ENCODE measurements around the gene DSCAM.
"Not testable (repeated sequence)": the region's sequence is repeated elsewhere in the genome, so short reads cannot be mapped to it uniquely, and the experiment has no call there.

The DSCAM gene

DNA sequence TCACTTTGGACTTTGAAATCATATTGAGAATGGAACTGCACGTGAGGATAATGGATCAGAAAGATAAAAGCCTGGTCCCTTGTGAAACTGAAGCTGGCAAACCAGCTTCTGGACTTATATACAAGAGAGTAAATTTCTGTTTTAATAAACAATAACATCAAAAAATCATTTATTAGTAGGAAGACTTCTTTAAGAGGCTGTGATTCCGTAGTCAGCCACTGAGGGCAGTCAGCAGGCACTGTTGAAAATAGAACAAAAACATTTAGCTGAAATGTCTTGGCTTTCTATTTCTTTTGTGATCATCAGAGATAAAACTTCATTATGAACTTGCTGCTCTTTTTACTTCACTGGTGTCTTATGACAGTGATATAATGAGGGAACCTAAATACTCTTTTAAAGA lies 490.3 kb downstream of the DSCAM start:
- H3K4me1 Mint-ChIP-seq (ENCODE audit: low read depth), result no peaks in the 10 kb centered on the region
- H3K27me3 Mint-ChIP-seq (ENCODE audit: low read depth), result no peaks in the 10 kb centered on the region
- no peak overlapping the region for H3K4me3 Mint-ChIP-seq
- no peak overlapping the region for H3K27ac Mint-ChIP-seq
- no peaks in the 10 kb centered on the region for H3K36me3 Mint-ChIP-seq (ENCODE audit: low read depth)
- no peak for DNase-seq (ENCODE audit: low spot score)
- H3K9me3 Mint-ChIP-seq, result peaks cover 10% of the 10 kb centered on the region

- Mint-ChIP-seq H3K27ac (no peak overlapping the region), H3K27me3 (ENCODE audit: low read depth) (no peaks in the 10 kb centered on the region), H3K9me3 (peaks cover 14% of the 10 kb centered on the region), H3K36me3 (ENCODE audit: low read depth) (no peaks in the 10 kb centered on the region), H3K4me1 (ENCODE audit: low read depth) (no peaks in the 10 kb centered on the region), H3K4me3 (no peak overlapping the region)
- no peak for DNase-seq (ENCODE audit: low spot score)
Observed at GRCh38 chr21:40355076-40355475, 491.9 kb downstream of the DSCAM start.

DNA sequence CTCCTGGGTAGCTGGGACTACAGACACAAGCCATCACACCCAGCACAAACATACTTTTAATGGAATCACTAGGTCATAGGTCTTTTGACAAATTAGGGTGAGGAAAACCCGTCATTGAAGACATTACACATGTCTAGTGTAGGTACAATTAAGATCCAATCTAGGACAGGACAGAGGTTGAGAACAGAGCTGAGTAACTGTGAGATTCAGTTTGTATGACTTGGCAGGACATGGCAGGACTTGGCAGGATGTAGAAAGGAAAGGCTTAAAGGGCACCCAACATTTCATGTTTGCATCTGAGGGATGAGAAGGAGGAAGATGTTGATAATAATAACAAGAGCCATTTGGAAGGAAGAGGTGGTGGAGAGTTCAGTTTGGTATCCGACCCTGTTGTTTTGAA lies 496.0 kb downstream of the DSCAM start:
- no peak overlapping the region for H3K4me3 Mint-ChIP-seq

DNA sequence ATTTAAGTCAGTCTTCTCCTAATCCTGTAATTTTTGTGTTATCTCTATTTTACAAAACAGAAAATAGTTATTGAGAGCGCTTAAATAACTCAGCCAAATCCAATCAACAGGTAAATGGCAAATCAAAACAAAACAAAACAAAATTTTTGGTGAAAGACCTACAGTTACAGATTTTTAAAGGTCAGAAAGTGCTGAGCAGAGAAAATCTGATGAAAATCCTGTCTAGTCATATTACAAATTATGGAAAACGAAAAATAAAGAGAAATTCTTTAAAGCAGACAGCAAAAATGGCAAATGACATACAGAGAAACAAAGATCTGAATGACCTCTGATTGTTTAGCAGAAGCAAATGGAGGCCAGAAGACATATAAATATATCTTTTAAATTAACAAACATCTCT lies 497.4 kb downstream of the DSCAM start:
- no peak overlapping the region for H3K27ac Mint-ChIP-seq
- DNase-seq (ENCODE audit: low spot score), result no peak
- H3K4me3 Mint-ChIP-seq, result no peak overlapping the region
- H3K27me3 Mint-ChIP-seq (ENCODE audit: low read depth), result no peaks in the 10 kb centered on the region
- peaks cover 9% of the 10 kb centered on the region for H3K9me3 Mint-ChIP-seq
- H3K36me3 Mint-ChIP-seq (ENCODE audit: low read depth), result no peaks in the 10 kb centered on the region
- no peaks in the 10 kb centered on the region for H3K4me1 Mint-ChIP-seq (ENCODE audit: low read depth)

More for the DNA sequence above, 496.0 kb downstream of the DSCAM start:
- no peaks in the 10 kb centered on the region for H3K36me3 Mint-ChIP-seq (ENCODE audit: low read depth)
- no peaks in the 10 kb centered on the region for H3K27me3 Mint-ChIP-seq (ENCODE audit: low read depth)
- peaks cover 8% of the 10 kb centered on the region for H3K9me3 Mint-ChIP-seq
- H3K27ac Mint-ChIP-seq, result no peak overlapping the region
- DNase-seq (ENCODE audit: low spot score), result no peak
- H3K4me1 Mint-ChIP-seq (ENCODE audit: low read depth), result no peaks in the 10 kb centered on the region

DNA sequence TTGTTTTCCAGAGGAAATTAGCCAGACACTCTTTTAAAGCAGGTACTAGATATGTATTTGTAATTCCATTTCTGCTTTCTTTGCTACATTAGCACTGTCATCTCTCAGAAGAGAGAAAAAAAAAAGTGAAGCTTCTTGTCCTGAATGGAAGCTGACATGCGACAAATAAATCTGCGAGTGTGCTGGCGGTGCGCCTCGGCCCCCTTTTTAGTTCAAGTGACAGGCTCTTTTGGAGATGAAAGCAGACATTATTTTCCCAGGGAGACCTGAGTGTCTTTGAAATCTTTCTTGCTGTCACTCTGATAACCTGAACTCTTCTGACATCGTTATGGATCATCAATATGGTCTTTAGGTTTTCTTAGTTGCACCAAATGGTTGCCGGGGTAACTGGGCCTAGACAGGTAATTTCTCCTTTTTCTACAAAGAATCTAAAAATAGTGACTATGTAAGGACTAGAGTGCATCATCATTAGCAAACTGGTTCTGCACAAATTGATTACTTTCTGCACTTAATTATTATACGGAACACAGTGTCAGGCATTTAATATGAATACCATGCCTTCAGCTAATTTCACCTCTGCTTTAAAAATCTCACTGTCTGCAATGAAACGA lies 501.1 kb downstream of the DSCAM start:
- no peaks in the 10 kb centered on the region for H3K4me1 Mint-ChIP-seq (ENCODE audit: low read depth)

DNA sequence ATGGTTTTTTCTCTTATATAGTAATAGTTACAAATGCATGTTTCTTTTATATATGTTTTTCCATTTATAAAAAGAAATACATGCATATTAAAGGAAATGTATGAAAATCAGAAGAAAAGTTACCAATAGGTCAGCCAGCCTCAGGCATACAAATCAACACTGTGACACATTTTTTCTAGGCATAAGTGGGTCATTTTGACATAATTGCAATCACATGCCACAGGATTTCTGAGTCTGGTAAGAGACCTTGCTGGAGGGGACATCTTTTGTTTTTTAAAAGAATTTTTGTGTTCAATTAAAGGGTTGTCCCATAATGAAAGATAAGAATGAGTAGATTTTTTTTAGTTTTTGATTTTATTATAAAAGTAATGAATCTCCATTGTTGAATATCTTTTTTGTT lies 506.6 kb downstream of the DSCAM start:
- no peak for DNase-seq (ENCODE audit: low spot score)
- Mint-ChIP-seq H3K4me1 (ENCODE audit: low read depth) (no peaks in the 10 kb centered on the region), H3K36me3 (ENCODE audit: low read depth) (no peaks in the 10 kb centered on the region), H3K9me3 (peaks cover 8% of the 10 kb centered on the region), H3K27me3 (ENCODE audit: low read depth) (no peaks in the 10 kb centered on the region), H3K4me3 (no peak overlapping the region), H3K27ac (no peak overlapping the region)

More for the DNA sequence above, 501.1 kb downstream of the DSCAM start:
- Mint-ChIP-seq H3K9me3 (peaks cover 12% of the 10 kb centered on the region), H3K27ac (no peak overlapping the region), H3K27me3 (ENCODE audit: low read depth) (no peaks in the 10 kb centered on the region), H3K36me3 (ENCODE audit: low read depth) (no peaks in the 10 kb centered on the region), H3K4me3 (no peak overlapping the region)
- no peak for DNase-seq (ENCODE audit: low spot score)

- no peak for DNase-seq (ENCODE audit: low spot score)
- no peaks in the 10 kb centered on the region for H3K4me1 Mint-ChIP-seq (ENCODE audit: low read depth)
- peaks cover 5% of the 10 kb centered on the region for H3K9me3 Mint-ChIP-seq
- H3K36me3 Mint-ChIP-seq (ENCODE audit: low read depth), result no peaks in the 10 kb centered on the region
- no peak overlapping the region for H3K27ac Mint-ChIP-seq
- no peak overlapping the region for H3K4me3 Mint-ChIP-seq
- no peaks in the 10 kb centered on the region for H3K27me3 Mint-ChIP-seq (ENCODE audit: low read depth)
Observed at GRCh38 chr21:40339050-40339449, 507.9 kb downstream of the DSCAM start.

GRCh38 chr21:40337981-40338380 lies 509.0 kb downstream of the DSCAM start:
- H3K9me3 Mint-ChIP-seq, result peaks cover 8% of the 10 kb centered on the region
- no peaks in the 10 kb centered on the region for H3K36me3 Mint-ChIP-seq (ENCODE audit: low read depth)

DNA sequence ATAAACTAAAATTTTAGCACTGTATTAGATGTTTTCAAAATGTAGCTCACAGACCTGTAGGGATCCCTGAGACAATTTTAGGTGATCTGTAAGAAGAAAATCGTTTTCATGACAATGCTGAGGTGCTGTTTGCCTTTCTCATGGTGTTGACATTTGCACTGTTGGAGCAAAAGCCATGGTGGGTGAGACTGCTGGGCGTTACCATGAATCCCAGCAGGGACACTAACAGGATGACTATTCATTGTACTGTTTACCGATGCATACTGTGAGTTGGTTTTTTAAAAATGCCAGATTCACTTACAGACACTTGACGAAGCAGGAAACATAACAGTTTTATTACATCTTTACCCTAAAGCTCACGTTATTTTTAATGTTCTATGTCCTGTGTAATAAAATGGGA lies 511.3 kb downstream of the DSCAM start:
- Mint-ChIP-seq H3K27me3 (ENCODE audit: low read depth) (no peaks in the 10 kb centered on the region), H3K9me3 (peaks cover 12% of the 10 kb centered on the region), H3K4me3 (no peak overlapping the region), H3K4me1 (ENCODE audit: low read depth) (no peaks in the 10 kb centered on the region), H3K27ac (no peak overlapping the region), H3K36me3 (ENCODE audit: low read depth) (no peaks in the 10 kb centered on the region)
- no peak for DNase-seq (ENCODE audit: low spot score)

More at GRCh38 chr21:40337981-40338380, 509.0 kb downstream of the DSCAM start:
- Mint-ChIP-seq H3K4me3 (no peak overlapping the region), H3K4me1 (ENCODE audit: low read depth) (no peaks in the 10 kb centered on the region), H3K27ac (no peak overlapping the region), H3K27me3 (ENCODE audit: low read depth) (no peaks in the 10 kb centered on the region)
- no peak for DNase-seq (ENCODE audit: low spot score)

GRCh38 chr21:40334159-40334558 lies 512.8 kb downstream of the DSCAM start:
- Mint-ChIP-seq H3K27me3 (ENCODE audit: low read depth) (no peaks in the 10 kb centered on the region), H3K4me3 (no peak overlapping the region), H3K27ac (no peak overlapping the region), H3K36me3 (ENCODE audit: low read depth) (no peaks in the 10 kb centered on the region), H3K4me1 (ENCODE audit: low read depth) (no peaks in the 10 kb centered on the region), H3K9me3 (peaks cover 12% of the 10 kb centered on the region)
- DNase-seq (ENCODE audit: low spot score), result no peak

- Mint-ChIP-seq H3K9me3 (peaks cover 12% of the 10 kb centered on the region), H3K27ac (no peak overlapping the region), H3K36me3 (ENCODE audit: low read depth) (no peaks in the 10 kb centered on the region), H3K27me3 (ENCODE audit: low read depth) (no peaks in the 10 kb centered on the region), H3K4me3 (no peak overlapping the region), H3K4me1 (ENCODE audit: low read depth) (no peaks in the 10 kb centered on the region)
- DNase-seq (ENCODE audit: low spot score), result no peak
Observed at GRCh38 chr21:40333731-40334130, 513.2 kb downstream of the DSCAM start.

DNA sequence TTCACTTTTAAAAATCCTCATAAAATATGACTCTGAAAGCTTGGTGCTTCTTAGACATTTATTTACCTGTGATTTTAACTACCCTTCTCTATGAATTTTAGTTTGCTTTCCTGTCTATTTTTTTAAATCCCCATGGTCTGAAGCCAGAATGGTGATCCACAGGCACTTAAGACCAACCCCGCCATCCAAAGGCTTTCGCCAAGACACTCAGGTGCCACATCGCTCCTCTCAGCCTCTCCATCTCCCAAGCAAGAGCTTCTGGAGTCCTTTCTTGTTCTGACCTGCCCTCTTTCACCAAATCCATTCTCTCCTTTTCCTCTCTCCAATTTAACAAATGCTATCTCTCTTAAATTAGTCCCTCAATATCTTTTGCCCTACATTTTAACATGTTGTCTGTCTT lies 515.2 kb downstream of the DSCAM start:
- no peaks in the 10 kb centered on the region for H3K4me1 Mint-ChIP-seq (ENCODE audit: low read depth)
- H3K9me3 Mint-ChIP-seq, result peaks cover 12% of the 10 kb centered on the region
- no peak overlapping the region for H3K27ac Mint-ChIP-seq
- H3K27me3 Mint-ChIP-seq (ENCODE audit: low read depth), result no peaks in the 10 kb centered on the region
- H3K4me3 Mint-ChIP-seq, result no peak overlapping the region
- no peaks in the 10 kb centered on the region for H3K36me3 Mint-ChIP-seq (ENCODE audit: low read depth)
- DNase-seq (ENCODE audit: low spot score), result no peak

- Mint-ChIP-seq H3K27me3 (ENCODE audit: low read depth) (no peaks in the 10 kb centered on the region), H3K36me3 (ENCODE audit: low read depth) (no peaks in the 10 kb centered on the region), H3K4me3 (no peak overlapping the region), H3K4me1 (ENCODE audit: low read depth) (no peaks in the 10 kb centered on the region), H3K9me3 (peaks cover 12% of the 10 kb centered on the region), H3K27ac (no peak overlapping the region)
- DNase-seq (ENCODE audit: low spot score), result no peak
Observed at GRCh38 chr21:40331172-40331571, 515.8 kb downstream of the DSCAM start.

GRCh38 chr21:40324389-40324788 lies 522.6 kb downstream of the DSCAM start:
- Mint-ChIP-seq H3K4me3 (no peak overlapping the region), H3K27ac (no peak overlapping the region), H3K27me3 (ENCODE audit: low read depth) (no peaks in the 10 kb centered on the region), H3K4me1 (ENCODE audit: low read depth) (no peaks in the 10 kb centered on the region), H3K9me3 (peaks cover 26% of the 10 kb centered on the region), H3K36me3 (ENCODE audit: low read depth) (no peaks in the 10 kb centered on the region)
- DNase-seq (ENCODE audit: low spot score), result no peak

GRCh38 chr21:40320718-40321117 lies 526.2 kb downstream of the DSCAM start:
- not testable (repeated sequence) for H3K4me3 Mint-ChIP-seq; DNase-seq (ENCODE audit: low spot score); H3K36me3 Mint-ChIP-seq (ENCODE audit: low read depth); H3K4me1 Mint-ChIP-seq (ENCODE audit: low read depth); H3K27me3 Mint-ChIP-seq (ENCODE audit: low read depth); H3K27ac Mint-ChIP-seq
- H3K9me3 Mint-ChIP-seq, result peaks cover 38% of the 10 kb centered on the region

All from T-helper 2 cell treated with Interferon-gamma antibody and Interleukin-4, amounts not matched to agents 5 μg/mL and 100 μg/mL, for 36 hours (primary cell).